ENCODE measurements around the gene KBTBD12. TPM values are rescaled to one million over a fixed set of nuclear protein-coding genes. Genes with fewer than 3 reads are reported as not detected.
A peak's percentile ranks its signal among the peaks of the same experiment; 100 is the strongest.

Gene KBTBD12
- total and polyA plus RNA-seq, 10 of the 15 experiments (the other 5 are each of a cell fraction or from before 2014, with no cell fraction given) = 0.01 to 0.11 TPM; not detected in 8

- BruUV-seq (replicated peaks) = no TSS peak
- in situ Hi-C loops (cut with MboI) = loop anchor here (5.0 kb wide), 2 partner anchors 311 to 386 kb away; no protein-coding TSS in a partner anchor
- RAD21 ChIA-PET (ENCODE audit: unreplicated experiment) = no interaction called here
Measured at GRCh38 chr3:127962937-127963336, 47.9 kb downstream of the KBTBD12 start.

GRCh38 chr3:127964053-127964452, 49.0 kb downstream of the KBTBD12 start:
- WGBS (ENCODE audit: insufficient coverage, insufficient replicate concordance, low lambda C conversion rate, missing lambda C conversion rate) = 94% methylated on average over 4 of the region's 4 CpGs

More at GRCh38 chr3:127962937-127963336, 47.9 kb downstream of the KBTBD12 start:
- Histone ChIP-seq H3K79me2 (ENCODE audit: control insufficient read depth, insufficient read depth, low read length) (no peaks in the 10 kb centered on the region), H3K4me2 (ENCODE audit: control insufficient read depth, insufficient read depth) (no peak overlapping the region), H3K36me3 (ENCODE audit: control insufficient read depth in 2 of 2, insufficient read depth in 2 of 2, low read length in 1 of 2) (no peaks in the 10 kb centered on the region), H3K9me3 (replicated peaks; ENCODE audit: control insufficient read depth, insufficient read depth, low read length) (no peaks in the 10 kb centered on the region), H4K20me1 (ENCODE audit: control insufficient read depth, insufficient read depth) (no peaks in the 10 kb centered on the region), H3K4me1 (ENCODE audit: control insufficient read depth, insufficient read depth, low read length) (no peaks in the 10 kb centered on the region), H3K27me3 (replicated peaks in 1 of 2; ENCODE audit: control insufficient read depth in 2 of 2, insufficient read depth in 2 of 2, low read length in 1 of 2) (no peaks in the 10 kb centered on the region), H3K4me3 (no peak overlapping the region), H2AFZ (ENCODE audit: control insufficient read depth, low read depth, low read length) (no peak overlapping the region), H3K27ac (ENCODE audit: control insufficient read depth, insufficient read depth) (no peak overlapping the region), H3K9ac (ENCODE audit: control insufficient read depth, insufficient read depth, low read length) (no peak overlapping the region)
- ATAC-seq = peak; percentile 48
- TF ChIP-seq GATAD2B (conservative IDR thresholded peaks at IDR 0.05; ENCODE audit: low read depth) = no peak
- TF ChIP-seq SPI1 (IDR thresholded peaks at IDR 0.05; ENCODE audit: borderline replicate concordance, insufficient read depth, low read depth, low read length) = peak; percentile 71
- intact Hi-C loops (cut with micrococcal nuclease; ENCODE audit: unreplicated experiment) = no loop called here
- POLR2A ChIA-PET = no interaction called here
- SMC1A ChIA-PET (ENCODE audit: uncharacterized antibody, unreplicated experiment) = interaction anchor here (1.5 kb wide), 1 partner anchor 172 kb away, joined by 4 read pairs; no protein-coding TSS in a partner anchor
- WGBS (ENCODE audit: insufficient coverage, insufficient replicate concordance, low lambda C conversion rate, missing lambda C conversion rate) = 78% methylated on average over 5 of the region's 5 CpGs
- no peak for FAIRE-seq
- DNase-seq (ENCODE audit: low read depth, low spot score) = no peak
- CTCF ChIA-PET = no interaction called here

More at GRCh38 chr3:127964053-127964452, 49.0 kb downstream of the KBTBD12 start:
- no peaks in the 10 kb centered on the region for H4K20me1 ChIP-seq (ENCODE audit: control insufficient read depth, insufficient read depth)
- TF ChIP-seq CHD4 (IDR thresholded peaks at IDR 0.05) = no peak
- TF ChIP-seq ZZZ3 (IDR thresholded peaks at IDR 0.05; ENCODE audit: control insufficient read depth, insufficient read length, low read depth) = no peak
- FAIRE-seq (no peak), DNase-seq (ENCODE audit: low read depth, low spot score) (no peak), ATAC-seq (no peak)
- intact Hi-C loops (cut with micrococcal nuclease; ENCODE audit: unreplicated experiment) = no loop called here
- BruUV-seq (replicated peaks) = no TSS peak
- H2AFZ ChIP-seq (ENCODE audit: control insufficient read depth, low read depth, low read length) = no peak overlapping the region
- no peak overlapping the region for H3K9ac ChIP-seq (ENCODE audit: control insufficient read depth, insufficient read depth, low read length)
- no peak overlapping the region for H3K4me2 ChIP-seq (ENCODE audit: control insufficient read depth, insufficient read depth)
- no peaks in the 10 kb centered on the region for H3K4me1 ChIP-seq (ENCODE audit: control insufficient read depth, insufficient read depth, low read length)
- ChIA-PET SMC1A (ENCODE audit: uncharacterized antibody, unreplicated experiment) (interaction anchor here (1.3 kb wide), 1 partner anchor 311 kb away, joined by 3 read pairs; no protein-coding TSS in a partner anchor), CTCF (interaction anchor here (1.3 kb wide), 1 partner anchor 9 kb away, joined by 5 read pairs; no protein-coding TSS in a partner anchor), RAD21 (ENCODE audit: unreplicated experiment) (interaction anchor here (0.8 to 1.0 kb wide), 2 partner anchors 169 to 309 kb away, joined by 3 read pairs; no protein-coding TSS in a partner anchor), POLR2A (no interaction called here)
- no peaks in the 10 kb centered on the region for H3K36me3 ChIP-seq (ENCODE audit: control insufficient read depth in 2 of 2, insufficient read depth in 2 of 2, low read length in 1 of 2)
- no peaks in the 10 kb centered on the region for H3K79me2 ChIP-seq (ENCODE audit: control insufficient read depth, insufficient read depth, low read length)
- in situ Hi-C loops (cut with MboI) = loop anchor here (5.0 kb wide), 2 partner anchors 312 to 387 kb away; no protein-coding TSS in a partner anchor
- H3K9me3 ChIP-seq (replicated peaks; ENCODE audit: control insufficient read depth, insufficient read depth, low read length) = no peaks in the 10 kb centered on the region
- no peak overlapping the region for H3K4me3 ChIP-seq
- no peaks in the 10 kb centered on the region for H3K27me3 ChIP-seq (replicated peaks in 1 of 2; ENCODE audit: control insufficient read depth in 2 of 2, insufficient read depth in 2 of 2, low read length in 1 of 2)
- no peak overlapping the region for H3K27ac ChIP-seq (ENCODE audit: control insufficient read depth, insufficient read depth)

Measured in GM12878 (cell line).